Fibroblast of the conjunctiva (primary cell): ENCODE measurements around the gene LHFPL5.

ENCODE experiments used
- DNase-seq: peaks from one replicate; pipeline ENCODE4 v3.0.0-alpha.2; 2010; ENCODE audit warnings: low read depth

Gene LHFPL5

DNA sequence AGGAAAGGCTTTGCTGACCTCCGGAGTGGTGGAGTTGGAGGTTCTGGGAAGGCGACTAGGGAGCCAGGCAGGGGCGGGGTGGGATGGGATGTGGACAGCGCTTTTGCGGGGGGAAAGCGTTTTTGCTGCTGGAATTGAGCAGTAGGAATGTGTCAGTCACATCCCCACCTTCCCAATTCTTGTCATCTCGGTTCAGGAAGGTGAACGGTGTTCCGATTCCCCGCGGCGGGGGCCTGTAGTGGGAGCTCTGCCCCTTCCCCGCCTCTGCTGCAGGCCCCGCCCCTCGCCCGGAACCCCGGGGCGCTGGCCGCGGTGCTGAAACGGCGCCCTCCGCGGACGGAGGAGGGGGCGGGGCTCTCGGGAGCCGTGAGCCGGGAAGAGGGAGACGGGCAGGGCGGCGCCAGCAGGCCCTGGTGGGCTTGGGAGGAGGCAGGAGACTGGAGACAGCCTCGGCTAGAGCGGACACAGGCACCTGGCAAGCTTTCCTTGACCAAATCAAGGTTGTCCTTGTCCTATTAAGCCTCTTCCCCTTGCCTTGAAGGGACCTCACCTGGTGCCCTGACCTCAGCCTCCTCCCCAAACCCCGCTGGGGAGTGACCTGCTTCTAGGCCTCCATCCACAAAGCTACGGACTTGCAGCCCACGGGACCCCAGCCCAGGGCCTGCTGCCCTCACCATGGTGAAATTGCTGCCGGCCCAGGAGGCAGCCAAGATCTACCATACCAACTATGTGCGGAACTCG is at the start of gene LHFPL5:
Gene LHFPL5 (plus strand): TSS at position 357 of the 741 bp plus-strand sequence. CDS start 319 bp downstream, at position 676.
- no peak for DNase-seq

DNA sequence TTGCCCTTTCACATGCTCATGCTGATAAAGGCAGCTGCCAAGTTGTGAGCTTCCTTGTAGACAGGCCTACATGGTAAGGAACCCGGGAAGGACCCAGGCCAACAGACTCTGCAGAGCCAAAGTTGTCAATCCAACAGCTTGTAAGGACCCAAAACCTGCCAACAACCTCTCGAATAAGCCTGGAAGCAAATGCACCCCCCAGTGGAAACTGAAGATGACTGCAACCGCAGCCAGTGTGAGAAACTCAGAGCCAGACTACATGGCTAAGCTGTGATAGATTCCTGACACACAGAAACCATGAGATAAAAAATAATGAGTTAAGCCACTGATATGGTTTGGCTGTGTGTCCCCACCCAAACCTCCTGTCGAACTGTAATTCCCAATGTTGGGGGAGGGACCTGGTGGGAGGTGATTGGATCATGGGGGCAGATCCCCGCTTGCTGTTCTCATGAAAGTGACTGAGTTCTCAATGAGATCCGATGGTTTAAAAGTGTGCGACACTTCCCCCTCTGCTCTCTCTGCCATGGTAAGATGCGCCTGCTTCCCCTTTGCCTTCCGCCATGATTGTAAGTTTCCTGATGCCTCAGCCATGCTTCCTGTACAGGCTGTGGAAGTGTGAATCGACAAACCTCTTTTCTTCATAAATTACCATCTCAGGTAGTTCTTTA is 47.6 kb upstream of the LHFPL5 start:
- DNase-seq, result peak; percentile 16

DNA sequence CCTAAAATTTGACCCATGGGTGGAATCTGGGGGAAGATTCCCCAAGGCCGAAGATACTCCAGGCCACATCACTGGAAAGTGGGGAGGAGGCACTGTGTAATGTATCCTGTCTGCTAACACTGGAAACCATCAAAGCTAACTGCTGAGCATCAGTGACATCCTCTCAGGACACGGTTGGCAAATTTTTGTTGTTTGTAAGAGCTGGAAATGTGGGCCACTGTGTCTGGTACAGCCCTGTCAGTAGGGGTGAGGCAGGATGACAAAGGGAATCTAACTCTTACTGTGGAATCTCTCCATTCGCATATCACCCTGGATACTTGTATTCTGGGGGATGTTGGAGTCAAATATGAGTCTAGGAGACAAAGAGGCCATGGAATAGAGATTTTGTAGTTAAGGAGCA is 45.7 kb upstream of the LHFPL5 start:
- DNase-seq, result no peak

DNA sequence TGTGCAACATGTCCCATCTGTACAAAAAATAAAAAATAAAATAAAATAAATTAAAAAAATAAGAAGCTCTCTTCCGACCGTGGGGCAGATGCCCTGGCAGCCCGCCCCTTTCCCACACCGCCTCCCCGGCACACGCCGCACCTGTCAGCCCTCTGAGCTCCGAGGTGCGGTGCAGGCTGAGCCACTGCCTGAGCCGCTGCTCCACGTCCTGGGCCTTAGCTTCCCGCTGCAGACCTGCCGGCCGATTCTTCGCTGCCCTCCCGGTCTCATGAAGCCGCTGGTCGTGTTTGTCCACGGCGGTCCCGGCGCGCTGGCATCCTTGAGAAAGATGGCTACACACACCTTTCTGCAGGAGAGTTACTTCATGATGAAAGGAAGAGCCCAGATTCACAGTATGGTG is 39.4 kb upstream of the LHFPL5 start:
- no peak for DNase-seq

DNA sequence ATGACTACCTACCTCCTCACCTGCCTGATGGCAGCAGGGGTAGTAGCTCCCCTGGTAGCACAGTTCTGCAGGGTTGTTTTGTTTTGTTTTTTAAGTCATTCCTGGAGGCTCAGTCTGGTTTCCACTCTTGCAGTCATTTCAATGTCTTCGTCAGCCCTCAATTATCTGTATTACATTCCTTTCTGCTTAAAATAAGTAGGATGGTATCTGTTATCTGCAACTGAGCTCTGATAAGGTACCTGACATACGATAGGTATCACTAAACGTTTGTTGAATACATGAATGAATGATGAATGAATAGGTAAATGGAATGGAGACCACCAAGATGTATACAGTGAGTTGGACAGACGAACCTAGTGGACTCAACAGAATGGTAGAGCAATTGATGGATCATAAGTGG is 35.9 kb upstream of the LHFPL5 start:
- DNase-seq, result no peak

DNA sequence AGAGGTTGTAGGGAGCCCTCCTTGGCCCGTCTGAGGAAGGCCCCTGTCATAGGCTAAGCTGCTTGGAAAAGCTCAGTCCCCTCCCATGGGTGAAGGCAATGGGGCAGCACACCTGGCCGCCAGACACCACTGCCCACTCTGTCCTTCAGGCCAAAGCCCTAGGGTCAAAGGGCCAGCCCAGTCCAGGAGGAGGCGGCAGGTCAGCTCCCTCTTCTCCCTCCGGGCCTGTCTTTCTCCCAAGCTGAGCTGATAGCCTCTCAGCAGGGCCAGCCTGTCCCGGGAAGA is 33.9 kb upstream of the LHFPL5 start:
- DNase-seq, result no peak

DNA sequence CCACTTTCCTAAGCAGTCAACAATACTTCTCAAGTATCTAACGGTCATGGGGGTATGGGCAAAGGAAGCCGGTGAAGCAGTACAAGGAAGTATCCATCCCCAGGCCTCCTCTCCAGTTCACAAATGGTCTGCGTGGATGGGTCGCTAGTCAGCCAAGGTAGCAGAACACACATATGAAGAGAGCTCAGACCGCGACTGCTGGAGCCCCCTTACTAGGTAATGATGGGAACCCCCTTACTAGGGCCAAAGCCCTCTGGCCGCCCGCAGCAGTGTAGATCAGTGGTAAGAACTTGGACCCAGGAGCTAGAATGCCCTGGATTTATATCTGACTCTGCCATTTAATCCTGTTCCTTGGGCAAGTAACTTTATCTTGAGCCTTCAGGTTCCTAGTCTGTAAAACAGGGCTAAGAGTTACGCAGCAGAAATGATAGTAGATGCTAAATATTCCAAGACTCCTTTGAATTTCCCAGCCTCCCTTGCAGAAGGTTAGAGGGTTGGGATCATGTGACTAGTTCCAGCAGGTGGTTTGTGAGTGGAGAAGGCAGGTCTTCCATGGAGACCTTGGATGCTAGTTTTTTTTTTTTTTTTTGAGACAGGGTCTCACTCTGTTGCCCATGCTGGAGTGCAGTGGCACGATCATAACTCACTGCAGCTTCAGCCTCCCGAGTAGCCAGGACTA is 30.9 kb upstream of the LHFPL5 start:
- DNase-seq, result no peak

DNA sequence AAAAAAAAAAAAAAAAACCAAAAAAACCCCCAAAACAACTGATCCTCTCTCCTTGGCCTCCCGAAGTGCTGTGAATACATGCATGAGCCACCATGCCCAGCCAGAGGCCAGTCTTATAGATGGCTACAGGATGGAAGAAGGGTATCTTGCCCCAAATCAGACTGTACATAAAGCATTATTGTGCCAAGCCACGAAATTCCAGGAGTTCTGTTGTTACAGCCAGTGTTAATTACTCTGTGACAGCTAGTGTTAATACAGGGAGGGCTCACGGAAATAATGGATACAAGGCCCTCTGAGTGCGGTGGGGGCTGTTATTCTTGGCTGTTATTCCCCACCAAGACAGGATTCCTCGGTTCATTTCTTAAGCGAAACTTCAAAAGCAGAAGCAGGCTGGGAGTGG is 30.1 kb upstream of the LHFPL5 start:
- DNase-seq, result no peak

DNA sequence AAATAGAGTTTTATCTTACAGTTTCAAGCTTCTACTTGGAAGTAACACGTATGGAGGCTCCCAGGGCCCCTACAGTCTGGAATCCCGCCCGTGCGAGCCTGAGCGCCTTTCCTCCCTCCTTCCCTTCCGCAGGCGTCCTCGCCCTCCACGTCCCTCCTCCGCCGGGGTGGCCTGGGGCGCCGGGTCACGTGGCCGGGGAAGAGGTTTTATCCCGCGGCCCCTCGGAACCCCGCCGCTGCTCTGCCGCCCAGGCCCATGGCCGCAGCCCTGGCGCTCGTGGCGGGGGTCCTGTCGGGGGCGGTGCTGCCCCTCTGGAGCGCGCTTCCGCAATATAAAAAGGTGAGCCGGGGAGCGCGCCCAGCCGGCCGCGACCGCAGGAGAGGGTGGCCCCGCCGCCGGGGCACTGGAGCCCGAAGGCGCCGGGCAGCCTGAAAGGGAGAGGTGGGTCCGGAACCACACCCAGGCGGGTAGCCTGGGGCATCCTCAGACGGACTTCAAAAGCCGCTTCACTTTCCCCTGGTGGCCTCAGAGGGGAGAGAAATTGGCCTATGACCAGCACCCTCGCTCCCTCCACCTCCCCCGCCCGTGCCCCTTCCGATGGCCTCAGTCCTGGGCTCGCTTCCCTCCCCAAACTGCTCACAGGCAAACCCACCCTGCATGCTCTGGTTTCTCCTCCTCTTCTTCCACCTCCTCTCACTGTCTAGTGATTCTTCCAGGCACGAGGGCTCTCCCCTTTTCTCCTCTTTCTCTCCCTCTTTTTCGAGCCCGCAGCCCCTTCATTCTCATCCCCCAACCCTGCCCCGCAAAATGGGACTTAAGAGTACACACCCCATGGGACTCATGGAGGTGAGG is 28.6 kb upstream of the LHFPL5 start, which contains the start of gene CLPSL2:
Gene CLPSL2 (plus strand): TSS at position 235 of the 852 bp plus-strand sequence. CDS start 21 bp downstream, at position 256.
- DNase-seq, result no peak

DNA sequence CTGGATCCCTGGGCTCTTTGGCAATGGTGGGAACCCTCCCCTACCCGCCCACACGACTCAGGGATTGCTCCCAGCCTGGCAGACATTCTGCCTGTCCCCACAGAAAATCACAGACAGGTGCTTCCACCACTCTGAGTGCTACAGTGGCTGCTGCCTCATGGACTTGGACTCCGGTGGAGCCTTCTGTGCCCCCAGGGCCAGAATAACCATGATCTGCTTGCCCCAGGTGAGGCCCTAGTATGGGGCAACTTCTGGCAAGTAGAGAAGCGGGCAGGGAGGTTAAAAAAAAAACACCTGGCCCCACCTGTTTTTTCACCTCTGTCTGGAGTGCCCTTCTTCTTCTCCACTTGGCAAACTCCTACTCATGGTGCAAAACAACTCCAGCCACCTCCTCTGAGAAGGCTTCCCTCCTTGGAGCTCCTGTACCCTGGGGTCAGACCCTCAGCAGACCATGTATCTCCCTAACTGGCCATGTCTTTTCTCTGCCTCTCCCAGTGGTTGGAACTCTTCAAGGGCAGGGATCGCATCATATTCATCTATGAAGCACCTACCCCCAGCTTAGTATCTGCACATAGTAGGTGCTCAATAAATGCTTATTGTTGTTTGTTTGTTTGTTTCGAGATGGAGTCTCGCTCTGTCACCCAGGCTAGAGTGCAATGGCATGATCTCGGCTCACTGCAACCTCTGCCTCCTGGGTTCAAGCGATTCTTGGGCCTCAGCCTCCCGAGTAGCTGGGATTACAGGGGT is 27.6 kb upstream of the LHFPL5 start:
- no peak for DNase-seq

DNA sequence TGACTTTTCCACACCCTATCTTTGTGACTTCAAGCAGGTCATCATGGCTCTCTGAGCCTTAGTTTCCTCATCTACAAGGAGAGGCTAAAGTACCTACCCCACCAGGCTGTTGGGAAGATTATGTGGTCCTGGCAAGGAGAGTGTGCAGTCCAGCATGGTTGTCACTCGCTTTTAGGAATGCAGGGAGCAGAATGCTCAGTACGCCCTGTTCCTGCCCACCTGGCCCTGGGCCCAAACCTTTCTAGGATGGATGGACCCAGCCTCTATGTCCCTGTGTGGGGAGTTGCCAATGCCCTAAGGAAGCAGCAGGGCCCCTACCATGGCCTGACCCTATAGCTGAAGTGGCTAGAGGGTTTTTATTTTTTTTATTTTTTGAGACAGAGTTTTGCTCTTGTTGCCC is 26.7 kb upstream of the LHFPL5 start:
- no peak for DNase-seq

DNA sequence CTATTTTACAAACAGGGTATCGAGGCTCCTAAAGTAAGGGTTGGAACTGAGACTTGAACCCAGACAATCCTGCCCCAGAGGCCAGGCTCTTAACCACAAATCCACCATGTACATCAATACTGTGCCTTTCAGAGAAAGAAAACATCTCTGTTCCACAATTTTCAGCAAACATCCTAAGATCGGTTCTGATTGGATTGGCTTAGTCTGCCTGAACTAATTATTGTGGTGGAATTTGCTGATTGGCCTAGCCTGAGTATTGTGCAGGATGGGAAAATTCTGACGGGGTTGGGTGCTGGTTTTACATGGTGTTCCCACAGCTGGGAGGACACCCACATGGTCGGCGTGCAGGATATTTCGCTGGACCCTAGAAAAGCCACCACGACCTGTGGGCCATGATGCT is 24.4 kb upstream of the LHFPL5 start, which contains the start of gene CLPSL1:
Gene CLPSL1 (plus strand): TSS at position 301 of the 400 bp plus-strand sequence. CDS start 92 bp downstream, at position 393.
- DNase-seq, result no peak

DNA sequence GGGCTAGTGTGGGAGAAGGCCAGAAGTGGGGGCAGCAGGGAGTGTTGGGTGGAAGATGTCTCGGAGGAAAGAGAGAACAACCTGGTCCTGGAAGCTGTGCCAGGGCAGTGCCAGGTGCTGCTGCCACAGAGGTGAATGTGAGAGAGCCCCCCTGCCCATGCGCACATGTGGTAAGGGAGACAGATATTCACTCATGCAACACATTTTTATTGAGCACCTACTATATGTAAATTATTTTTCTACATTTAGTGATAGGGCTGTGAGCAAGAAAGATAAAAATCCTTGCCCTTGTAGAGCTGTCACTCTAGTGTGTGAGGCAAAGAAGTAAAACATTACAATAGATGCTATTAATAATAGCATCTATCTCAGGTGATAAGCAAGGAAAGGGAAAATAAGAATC is 23.9 kb upstream of the LHFPL5 start:
- DNase-seq, result no peak

DNA sequence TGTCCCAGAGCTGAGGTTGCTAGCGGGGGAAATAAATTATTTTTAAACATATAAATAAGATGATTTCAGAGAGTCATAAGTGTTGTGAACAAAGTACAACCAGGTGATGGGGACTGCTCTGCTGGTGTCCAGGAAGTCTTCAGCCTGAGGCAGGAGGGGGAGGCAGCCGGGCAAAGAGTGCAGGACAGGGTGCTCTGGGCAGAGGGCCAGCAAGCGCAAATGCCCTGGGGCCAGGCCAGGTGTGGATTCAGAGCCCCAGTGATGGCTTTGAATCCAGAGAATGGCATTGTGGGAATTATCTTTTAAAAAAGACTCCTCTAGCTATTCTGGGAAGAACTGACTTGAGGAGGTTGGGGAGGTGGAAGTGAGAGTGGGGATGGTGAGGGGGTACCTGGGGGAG is 22.7 kb upstream of the LHFPL5 start:
- no peak for DNase-seq

DNA sequence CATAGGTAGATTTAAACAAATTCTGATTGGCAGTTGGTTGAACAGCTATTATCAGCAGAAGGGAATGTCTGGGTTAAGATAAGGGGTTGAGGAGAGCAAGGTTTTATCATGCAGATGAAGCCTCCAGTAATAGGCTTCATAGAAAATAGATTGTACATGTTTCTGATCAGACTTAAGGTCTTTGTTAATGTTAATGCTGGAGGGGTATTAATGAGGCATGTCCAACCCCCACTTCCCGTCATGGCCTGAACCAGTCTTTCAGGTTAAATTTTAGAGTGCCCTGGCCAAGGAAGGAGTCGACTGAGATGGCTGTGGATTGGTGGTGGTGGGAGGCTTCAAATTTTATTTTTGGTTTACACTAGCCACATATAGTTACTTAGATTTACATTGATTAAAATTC is 21.0 kb upstream of the LHFPL5 start:
- no peak for DNase-seq

DNA sequence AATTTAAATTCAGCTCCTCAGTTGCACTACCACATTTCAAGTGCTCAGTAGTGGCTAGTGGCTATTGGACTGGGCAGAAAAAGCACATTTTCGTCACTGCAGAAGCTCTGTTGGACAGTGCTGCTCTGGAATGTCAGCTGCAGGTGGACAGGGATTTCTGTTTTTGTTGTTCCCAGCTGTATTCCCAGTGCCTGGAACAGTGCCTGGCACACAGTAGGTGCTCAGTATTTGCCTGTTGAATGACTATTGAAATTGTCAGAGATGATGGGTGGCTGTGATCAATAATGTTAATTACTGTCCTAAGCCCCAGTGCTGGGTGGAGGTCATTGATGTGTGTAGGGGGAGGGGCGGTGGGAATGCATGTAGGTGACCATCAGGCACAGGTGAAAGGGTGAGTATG is 18.9 kb upstream of the LHFPL5 start:
- no peak for DNase-seq

DNA sequence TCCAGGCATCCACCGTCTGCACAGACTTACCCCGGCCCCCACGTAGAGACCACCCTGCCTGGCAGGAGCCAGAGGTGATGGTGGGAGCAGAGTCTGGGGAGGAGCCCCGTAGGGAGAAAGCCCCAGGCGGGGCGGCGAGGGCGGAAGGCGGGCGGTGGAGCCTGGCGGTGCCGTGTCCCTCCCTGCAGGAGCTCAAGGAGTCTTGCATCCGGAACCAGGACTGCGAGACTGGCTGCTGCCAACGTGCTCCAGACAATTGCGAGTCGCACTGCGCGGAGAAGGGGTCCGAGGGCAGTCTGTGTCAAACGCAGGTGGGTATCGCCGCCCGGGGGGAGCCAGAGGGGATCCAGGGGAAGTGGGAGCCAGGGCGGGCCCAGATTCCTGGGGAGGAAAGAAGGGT is 18.3 kb upstream of the LHFPL5 start:
- DNase-seq, result no peak

DNA sequence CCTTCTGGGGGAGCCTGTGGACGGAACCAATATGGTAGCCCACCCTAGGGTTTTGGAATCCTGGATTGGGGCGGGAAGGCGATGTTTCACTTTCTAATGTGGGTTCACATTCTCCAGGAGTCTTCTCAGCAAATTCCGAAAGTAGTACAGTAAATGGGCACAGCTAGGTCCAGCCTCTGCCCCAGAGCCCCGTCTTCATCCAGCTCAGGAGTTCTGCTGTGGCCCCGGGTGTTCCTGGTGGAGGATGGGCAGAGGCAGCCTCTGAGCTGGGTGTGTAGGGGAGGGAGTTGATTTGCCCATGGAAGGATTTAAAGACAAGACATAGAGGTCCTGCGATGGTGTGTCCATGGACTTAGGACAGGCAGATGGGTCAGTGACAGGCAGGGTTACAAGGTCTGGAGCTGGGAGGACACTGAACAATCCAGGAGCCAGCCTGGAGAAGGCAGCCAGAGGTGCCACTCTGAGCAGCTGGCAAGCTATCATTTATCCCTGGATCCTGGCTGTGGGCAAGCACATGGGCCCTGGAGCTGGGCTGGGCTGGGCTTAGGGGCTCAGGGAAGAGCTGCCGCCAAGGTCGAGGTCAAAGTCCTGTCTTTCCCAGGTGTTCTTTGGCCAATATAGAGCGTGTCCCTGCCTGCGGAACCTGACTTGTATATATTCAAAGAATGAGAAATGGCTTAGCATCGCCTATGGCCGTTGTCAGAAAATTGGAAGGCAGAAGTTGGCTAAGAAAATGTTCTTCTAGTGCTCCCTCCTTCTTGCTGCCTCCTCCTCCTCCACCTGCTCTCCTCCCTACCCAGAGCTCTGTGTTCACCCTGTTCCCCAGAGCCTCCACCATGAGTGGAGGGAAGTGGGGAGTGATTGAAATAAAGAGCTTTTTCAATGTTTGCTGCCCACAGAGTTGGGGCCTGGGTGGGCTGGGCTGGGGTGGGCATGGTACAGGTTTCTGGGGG is 17.6 kb upstream of the LHFPL5 start:
- DNase-seq, result no peak

DNA sequence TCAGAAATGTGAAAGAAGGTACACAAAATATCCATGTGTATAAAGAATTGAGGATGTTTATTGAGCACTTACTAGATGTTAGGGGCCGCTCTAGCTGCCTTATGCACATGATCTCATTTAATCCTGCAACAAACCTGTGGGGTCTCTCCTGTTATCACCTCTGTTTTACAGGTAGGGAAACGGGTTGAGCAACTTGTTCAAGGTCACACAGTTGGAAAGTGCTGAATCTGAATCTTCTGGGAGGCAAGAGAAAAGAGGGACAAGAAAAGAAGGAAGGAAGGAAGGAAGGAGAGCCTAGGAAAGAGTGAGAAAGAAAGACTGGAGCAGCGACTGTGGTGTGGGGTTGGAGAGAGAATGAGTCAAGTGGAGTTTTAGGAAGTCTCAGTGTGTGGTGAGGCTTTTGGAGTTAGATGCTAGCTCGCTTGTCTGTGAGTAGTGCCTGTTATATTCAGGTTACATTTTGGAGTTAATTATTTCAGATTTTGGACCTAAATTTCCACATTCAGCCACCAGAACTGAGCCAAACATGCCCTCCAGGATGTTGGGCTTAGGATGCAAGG is 16.6 kb upstream of the LHFPL5 start:
- no peak for DNase-seq

DNA sequence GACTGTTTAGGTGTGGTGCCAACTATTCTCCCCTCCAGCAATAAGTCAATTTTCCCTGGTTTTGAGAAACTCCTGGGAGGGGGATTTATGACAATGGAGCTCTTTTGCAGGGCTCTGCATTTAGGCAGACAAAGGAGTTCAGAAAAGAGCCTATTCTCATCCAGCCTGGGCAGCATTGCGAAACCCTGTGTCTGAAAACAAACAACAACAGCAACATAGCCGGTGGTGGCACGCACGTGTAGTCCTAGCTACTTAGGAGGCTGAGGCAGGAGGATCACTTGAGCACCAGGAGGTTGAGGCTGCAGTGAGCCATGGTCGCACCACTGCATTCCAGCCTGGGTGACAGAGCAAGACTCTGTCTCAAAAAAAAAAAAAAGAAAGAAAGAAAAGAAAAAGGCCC is 14.5 kb upstream of the LHFPL5 start:
- DNase-seq, result no peak
